Hepatocyte (in vitro differentiated cells): ENCODE measurements around the gene SLC16A14.

Source experiments
- EZH2phosphoT487 ChIP-seq: fragments of 200-600 bp; sonication (generic); IDR thresholded peaks from one replicate; pipeline ENCODE4 v1.6.1; 2018; ENCODE audit warnings: antibody characterized with exemption, mild to moderate bottlenecking, low read depth, moderate library complexity; ENCODE audit not compliant: unreplicated experiment, severe bottlenecking
- TF ChIP-seq, protein P1 (sequence below): fragments of 200-600 bp; sonication (generic); IDR thresholded peaks from 2 replicates; pipeline ENCODE4 v1.5.1; 2016; ENCODE audit warnings: antibody characterized with exemption, mild to moderate bottlenecking; ENCODE audit not compliant: poor library complexity

DNA sequence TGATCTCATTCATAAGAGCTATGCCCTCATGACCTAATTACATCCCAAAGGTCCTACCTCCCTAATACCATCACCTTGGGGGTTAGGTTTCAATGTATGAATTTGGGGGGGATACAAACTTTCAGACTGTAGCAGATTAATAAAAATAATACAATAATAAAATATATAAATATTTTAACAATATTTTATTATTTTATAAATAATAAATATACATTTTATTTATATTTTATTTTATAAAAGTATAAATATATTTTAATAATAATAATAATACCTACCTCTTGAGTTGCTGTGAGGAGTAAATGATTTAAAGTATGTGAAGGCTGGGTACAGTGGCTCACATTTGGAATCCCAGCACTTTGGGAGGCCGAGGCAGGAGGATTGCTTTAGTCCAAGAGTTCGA lies 8.1 kb upstream of the SLC16A14 start:
- TF ChIP-seq, protein P1, sequence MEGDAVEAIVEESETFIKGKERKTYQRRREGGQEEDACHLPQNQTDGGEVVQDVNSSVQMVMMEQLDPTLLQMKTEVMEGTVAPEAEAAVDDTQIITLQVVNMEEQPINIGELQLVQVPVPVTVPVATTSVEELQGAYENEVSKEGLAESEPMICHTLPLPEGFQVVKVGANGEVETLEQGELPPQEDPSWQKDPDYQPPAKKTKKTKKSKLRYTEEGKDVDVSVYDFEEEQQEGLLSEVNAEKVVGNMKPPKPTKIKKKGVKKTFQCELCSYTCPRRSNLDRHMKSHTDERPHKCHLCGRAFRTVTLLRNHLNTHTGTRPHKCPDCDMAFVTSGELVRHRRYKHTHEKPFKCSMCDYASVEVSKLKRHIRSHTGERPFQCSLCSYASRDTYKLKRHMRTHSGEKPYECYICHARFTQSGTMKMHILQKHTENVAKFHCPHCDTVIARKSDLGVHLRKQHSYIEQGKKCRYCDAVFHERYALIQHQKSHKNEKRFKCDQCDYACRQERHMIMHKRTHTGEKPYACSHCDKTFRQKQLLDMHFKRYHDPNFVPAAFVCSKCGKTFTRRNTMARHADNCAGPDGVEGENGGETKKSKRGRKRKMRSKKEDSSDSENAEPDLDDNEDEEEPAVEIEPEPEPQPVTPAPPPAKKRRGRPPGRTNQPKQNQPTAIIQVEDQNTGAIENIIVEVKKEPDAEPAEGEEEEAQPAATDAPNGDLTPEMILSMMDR = no peak
- no peak for TF ChIP-seq EZH2phosphoT487
